Measurements from ENCODE around the gene ATP1B1. TPM values are rescaled to one million over a fixed set of nuclear protein-coding genes. Genes with fewer than 3 reads are reported as not detected.
A peak's percentile ranks its signal among the peaks of the same experiment; 100 is the strongest.

The ATP1B1 gene
- total RNA-seq, 4 donors from 2014 or later = 94.8 to 137 (median 103) TPM

- Histone ChIP-seq H3K4me1 (peaks cover 0 to 4% (median 0%) of the 10 kb centered on the region in 3 donors), H3K27ac (no peak overlapping the region), H3K9me3 (no peaks in the 10 kb centered on the region), H3K27me3 (no peaks in the 10 kb centered on the region), H3K36me3 (no peaks in the 10 kb centered on the region), H3K4me3 (no peak overlapping the region)
- TF ChIP-seq POLR2AphosphoS5 (IDR thresholded peaks at IDR 0.05) (no peak), EP300 (IDR thresholded peaks at IDR 0.05) (no peak), POLR2A (IDR thresholded peaks at IDR 0.05) (no peak), CTCF (IDR thresholded peaks at IDR 0.05) (no peak)
- no peak for ATAC-seq
- 89 to 96% methylated on average over 1 to 3 of the region's 5 CpGs for WGBS, 2 donors (ENCODE audit: low coverage in 1 of 2)
Observed at GRCh38 chr1:169151338-169151837, 44.9 kb downstream of the ATP1B1 start.

- ATAC-seq = no peak
- WGBS, 2 donors (ENCODE audit: low coverage in 1 of 2) = no CpG with 5 or more reads among the region's 1 CpG
Observed at GRCh38 chr1:169155675-169156074, 49.2 kb downstream of the ATP1B1 start.

GRCh38 chr1:169156580-169156979 is 50.1 kb downstream of the ATP1B1 start:
- Histone ChIP-seq H3K27ac (no peak overlapping the region), H3K4me1 (peaks cover 3 to 17% (median 3%) of the 10 kb centered on the region in 3 donors), H3K9me3 (no peaks in the 10 kb centered on the region), H3K4me3 (no peak overlapping the region), H3K27me3 (no peaks in the 10 kb centered on the region), H3K36me3 (peaks cover 0 to 3% of the 10 kb centered on the region in 2 donors)
- ATAC-seq = no peak
- TF ChIP-seq EP300 (IDR thresholded peaks at IDR 0.05) = no peak
- no peak for TF ChIP-seq CTCF (IDR thresholded peaks at IDR 0.05)
- TF ChIP-seq POLR2AphosphoS5 (IDR thresholded peaks at IDR 0.05) = no peak
- TF ChIP-seq POLR2A (IDR thresholded peaks at IDR 0.05) = no peak
- WGBS, 2 donors (ENCODE audit: low coverage in 1 of 2) = 62 to 86% methylated on average over 3 of the region's 3 CpGs

More at GRCh38 chr1:169155675-169156074, 49.2 kb downstream of the ATP1B1 start:
- TF ChIP-seq EP300 (IDR thresholded peaks at IDR 0.05) (no peak), POLR2A (IDR thresholded peaks at IDR 0.05) (no peak), CTCF (IDR thresholded peaks at IDR 0.05) (no peak), POLR2AphosphoS5 (IDR thresholded peaks at IDR 0.05) (no peak)
- no peak overlapping the region for H3K27ac ChIP-seq
- no peaks in the 10 kb centered on the region for H3K9me3 ChIP-seq
- no peak overlapping the region for H3K4me3 ChIP-seq
- H3K36me3 ChIP-seq = peaks cover 0 to 3% of the 10 kb centered on the region in 2 donors
- H3K4me1 ChIP-seq = peaks cover 0 to 8% (median 0%) of the 10 kb centered on the region in 3 donors
- H3K27me3 ChIP-seq = no peaks in the 10 kb centered on the region

GRCh38 chr1:169160845-169161495 is 54.5 kb downstream of the ATP1B1 start:
- H3K27me3 ChIP-seq = no peaks in the 10 kb centered on the region
- ATAC-seq = peak; percentile 72
- H3K27ac ChIP-seq = peak overlapping the region; percentile 58 to 79 (median 70)
- no peaks in the 10 kb centered on the region for H3K9me3 ChIP-seq
- H3K4me3 ChIP-seq = no peak overlapping the region
- peaks cover 0 to 3% of the 10 kb centered on the region in 2 donors for H3K36me3 ChIP-seq
- peaks cover 3 to 19% (median 3%) of the 10 kb centered on the region in 3 donors for H3K4me1 ChIP-seq
- TF ChIP-seq POLR2AphosphoS5 (IDR thresholded peaks at IDR 0.05) (peak; percentile 44), CTCF (IDR thresholded peaks at IDR 0.05) (no peak)
- 17 to 24% methylated on average over 3 of the region's 3 CpGs for WGBS, 2 donors (ENCODE audit: low coverage in 1 of 2)

All from gastroesophageal sphincter (tissue), 4 donors.